IMR-90 (cell line): ENCODE results near the gene HVCN1. TPM values are rescaled to one million over a fixed set of nuclear protein-coding genes. Genes with fewer than 3 reads are reported as not detected.

Experiments used
- ATAC-seq: fragments of 200-7000 bp; cut with Tn5 transposase; 2 replicates; pipeline ENCODE4 v1.9.1; 2020; ENCODE audit warnings: low read depth, mild to moderate bottlenecking, moderate library complexity
- BruUV-seq: library from RNA; stranded (reverse); fragments of 400-500 nt; replicated peaks from 2 replicates; lab custom pipeline; 2021; lab: Mats Ljungman, UMichigan
- CTCF ChIA-PET: fragments of 300-600 bp; formaldehyde crosslinking; extraction: SDS; loops from one replicate; lab custom pipeline; 2021; ENCODE audit warnings: antibody characterized with exemption; lab: Yijun Ruan, JAX
- POLR2A ChIA-PET: fragments of 300-600 bp; sonication (Branson Sonifier 250); formaldehyde crosslinking; loops from one replicate; lab custom pipeline; 2022; ENCODE audit warnings: antibody characterized with exemption; ENCODE audit not compliant: unreplicated experiment; lab: Charles Lee
- DNase-seq: peaks from one replicate; pipeline ENCODE4 v3.0.0; 2013
- H2AFZ ChIP-seq: replicated peaks from 2 replicates; pipeline ENCODE3; 2013; ENCODE audit warnings: low read length, mild to moderate bottlenecking; ENCODE audit not compliant: poor library complexity
- H2AK5ac ChIP-seq: 2 replicates; pipeline ENCODE4 v1.6.1; 2013; ENCODE audit warnings: low read depth, low read length, inconsistent platforms
- H2AK9ac ChIP-seq: replicated peaks from 2 replicates; pipeline ENCODE3; 2013; ENCODE audit warnings: mild to moderate bottlenecking, low read depth, low read length, moderate library complexity; ENCODE audit not compliant: poor library complexity
- H2BK120ac ChIP-seq: 2 replicates; pipeline ENCODE4 v1.6.1; 2013; ENCODE audit warnings: low read depth, low read length, inconsistent platforms
- H2BK15ac ChIP-seq: 3 replicates; pipeline ENCODE4 v1.6.1; 2013; ENCODE audit warnings: low read depth, low read length, inconsistent platforms
- H2BK20ac ChIP-seq: 2 replicates; pipeline ENCODE4 v1.6.1; 2013; ENCODE audit warnings: low read depth, mild to moderate bottlenecking, inconsistent platforms, low read length, moderate library complexity
- H2BK5ac ChIP-seq: 2 replicates; pipeline ENCODE4 v1.6.1; 2013; ENCODE audit warnings: mild to moderate bottlenecking, low read depth, low read length, inconsistent platforms; ENCODE audit not compliant: poor library complexity, severe bottlenecking
- H3K14ac ChIP-seq: replicated peaks from 2 replicates; pipeline ENCODE4 v1.6.1; 2013; ENCODE audit warnings: low read depth, low read length, inconsistent platforms
- H3K18ac ChIP-seq: 2 replicates; pipeline ENCODE4 v1.6.1; 2013; ENCODE audit warnings: low read depth, low read length, control low read depth
- H3K23ac ChIP-seq: 2 replicates; pipeline ENCODE4 v1.6.1; 2013; ENCODE audit warnings: low read depth, low read length, inconsistent platforms
- H3K27ac ChIP-seq: 2 replicates; pipeline ENCODE4 v1.5.1; 2013; ENCODE audit warnings: mild to moderate bottlenecking, control low read depth, low read length; ENCODE audit not compliant: insufficient read depth
- H3K27me3 ChIP-seq: 2 replicates; pipeline ENCODE4 v1.6.1; 2013; ENCODE audit warnings: low read length; ENCODE audit not compliant: control insufficient read depth, insufficient read depth
- H3K36me3 ChIP-seq: 2 replicates; pipeline ENCODE4 v1.6.1; 2013; ENCODE audit warnings: low read length, mixed read lengths; ENCODE audit not compliant: control insufficient read depth, insufficient read depth
- H3K4ac ChIP-seq: 2 replicates; pipeline ENCODE4 v1.6.1; 2013; ENCODE audit warnings: low read depth, low read length, inconsistent platforms
- H3K4me1 ChIP-seq: 2 replicates; pipeline ENCODE4 v1.6.1; 2013; ENCODE audit warnings: low read length, mixed read lengths; ENCODE audit not compliant: control insufficient read depth, insufficient read depth
- H3K4me2 ChIP-seq: 2 replicates; pipeline ENCODE4 v1.6.1; 2013; ENCODE audit warnings: low read depth, mild to moderate bottlenecking, control low read depth, low read length, moderate library complexity
- H3K4me3 ChIP-seq: 2 replicates; pipeline ENCODE4 v1.5.1; 2013; ENCODE audit warnings: low read depth, mild to moderate bottlenecking, control low read depth, low read length, moderate library complexity; ENCODE audit not compliant: insufficient read depth
- H3K56ac ChIP-seq: 2 replicates; pipeline ENCODE4 v1.6.1; 2013; ENCODE audit warnings: low read length, inconsistent platforms; ENCODE audit not compliant: insufficient read depth; ENCODE audit errors: extremely low read depth
- H3K79me1 ChIP-seq, 2 experiments: 2 replicates each; pipeline ENCODE4 v1.6.1; 2013; ENCODE audit warnings: low read length in 2 of 2, inconsistent platforms in 1 of 2, low read depth in 1 of 2
- H3K9ac ChIP-seq: 2 replicates; pipeline ENCODE4 v1.6.1; 2013; ENCODE audit warnings: low read depth, low read length, control low read depth
- H3K9me1 ChIP-seq: 2 replicates; pipeline ENCODE4 v1.6.1; 2013; ENCODE audit warnings: low read length, inconsistent platforms; ENCODE audit not compliant: insufficient read depth
- H3K9me3 ChIP-seq: 2 replicates; pipeline ENCODE4 v1.6.1; 2013; ENCODE audit warnings: low read length; ENCODE audit not compliant: control insufficient read depth, insufficient read depth
- H4K20me1 ChIP-seq: 2 replicates; pipeline ENCODE4 v1.6.1; 2013; ENCODE audit warnings: low read length, inconsistent platforms; ENCODE audit not compliant: insufficient read depth
- H4K5ac ChIP-seq: 2 replicates; pipeline ENCODE4 v1.6.1; 2013; ENCODE audit warnings: mild to moderate bottlenecking, low read depth, low read length, control low read depth
- H4K8ac ChIP-seq, 2 experiments: 2 replicates each; pipeline ENCODE4 v1.6.1; 2013; ENCODE audit warnings: low read depth in 2 of 2, low read length in 2 of 2, control low read depth in 1 of 2, inconsistent platforms in 1 of 2
- H4K91ac ChIP-seq: 2 replicates; pipeline ENCODE4 v1.6.1; 2013; ENCODE audit warnings: low read depth, low read length, inconsistent platforms; ENCODE audit not compliant: insufficient read depth
- BHLHE40 ChIP-seq: fragments of 150-350 bp; IDR thresholded peaks from 2 replicates; pipeline ENCODE4 v1.6.1; 2016; ENCODE audit warnings: mild to moderate bottlenecking, low read depth, low read length
- CHD1 ChIP-seq: IDR thresholded peaks from 2 replicates; pipeline ENCODE4 v1.6.1; 2012; ENCODE audit warnings: low read depth, low read length, improper control_type of control experiment
- CTCF ChIP-seq: conservative IDR thresholded peaks from 2 replicates; pipeline ENCODE4 v1.5.1; 2012; ENCODE audit warnings: mild to moderate bottlenecking, low read depth, low read length, improper control_type of control experiment
- ELK1 ChIP-seq: fragments of 150-350 bp; IDR thresholded peaks from 2 replicates; pipeline ENCODE4 v1.6.1; 2016; ENCODE audit warnings: low read depth, mild to moderate bottlenecking, low read length, moderate library complexity, borderline replicate concordance
- FOS ChIP-seq: fragments of 150-350 bp; IDR thresholded peaks from 2 replicates; pipeline ENCODE4 v1.6.1; 2016; ENCODE audit warnings: low read depth, low read length
- MAFK ChIP-seq: IDR thresholded peaks from 2 replicates; pipeline ENCODE4 v1.6.1; 2012; ENCODE audit warnings: low read depth, low read length, improper control_type of control experiment
- MAZ ChIP-seq: IDR thresholded peaks from 2 replicates; pipeline ENCODE4 v1.6.1; 2012; ENCODE audit warnings: low read depth, mild to moderate bottlenecking, low read length, improper control_type of control experiment, moderate library complexity, borderline replicate concordance
- MXI1 ChIP-seq: IDR thresholded peaks from 2 replicates; pipeline ENCODE4 v1.6.1; 2012; ENCODE audit warnings: low read depth, mild to moderate bottlenecking, low read length, moderate library complexity, borderline replicate concordance
- NFE2L2 ChIP-seq: fragments of 150-350 bp; IDR thresholded peaks from 2 replicates; pipeline ENCODE4 v1.6.1; 2016; ENCODE audit warnings: low read depth, mild to moderate bottlenecking, low read length
- POLR2A ChIP-seq: IDR thresholded peaks from 2 replicates; pipeline ENCODE4 v1.6.1; 2012; ENCODE audit warnings: mild to moderate bottlenecking, low read depth, low read length
- RAD21 ChIP-seq: IDR thresholded peaks from 2 replicates; pipeline ENCODE4 v1.6.1; 2012; ENCODE audit warnings: low read length, improper control_type of control experiment
- RCOR1 ChIP-seq: IDR thresholded peaks from 2 replicates; pipeline ENCODE4 v1.6.1; 2012; ENCODE audit warnings: mild to moderate bottlenecking, low read length, improper control_type of control experiment; ENCODE audit not compliant: insufficient replicate concordance
- RFX5 ChIP-seq: IDR thresholded peaks from 2 replicates; pipeline ENCODE4 v1.8.0; 2012; ENCODE audit warnings: low read depth, mild to moderate bottlenecking, low read length, moderate library complexity
- USF2 ChIP-seq: fragments of 150-350 bp; IDR thresholded peaks from 2 replicates; pipeline ENCODE4 v1.6.1; 2017; ENCODE audit warnings: mild to moderate bottlenecking, antibody characterized with exemption, low read length, low read depth
- WGBS, 2 experiments: methylation state at CpG; one replicate each; pipeline versions ENCODE4 v1.1.5 to v1.1.7; 2013; ENCODE audit warnings: missing lambda C conversion rate in 2 of 2; ENCODE audit not compliant: insufficient read length in 1 of 2; ENCODE audit errors: extremely low coverage in 2 of 2; 5-methylcytosine and 5-hydroxymethylcytosine counted together
- dilution Hi-C: fragments of 300-500 bp; cut with HindIII; formaldehyde crosslinking; loops from one replicate; pipeline ENCODE4 v1.14.3; 2018; ENCODE audit warnings: low sequenced_read_pairs; ENCODE audit not compliant: unreplicated experiment
- in situ Hi-C: fragments of 300-500 bp; cut with MboI; formaldehyde crosslinking; loops from 3 replicates; pipeline ENCODE4 v1.14.3; 2019; ENCODE audit warnings: low sequenced_read_pairs, inconsistent platforms, mixed read lengths
- intact Hi-C: fragments of 100-400 bp; cut with micrococcal nuclease; formaldehyde crosslinking; loops from 2 replicates; pipeline ENCODE4 v1.10.0; 2022
- polyA plus RNA-seq, 3 experiments: library from polyadenylated mRNA; depleted of rRNA; stranded (reverse); fragments of >200 nt; gene quantifications; 2 replicates each; pipeline ENCODE4 v1.2.3, GENCODE V29; 2012; ENCODE audit warnings: low replicate concordance in 1 of 3
- total RNA-seq: library from RNA; depleted of rRNA; stranded (reverse); fragments of >200 nt; gene quantifications from 2 replicates; pipeline ENCODE4 v1.2.3, GENCODE V29; 2012

The HVCN1 gene
- total and polyA plus RNA-seq, 2 of the 4 experiments (the other 2 are of a cell fraction), result 1.9 to 2.0 TPM

DNA sequence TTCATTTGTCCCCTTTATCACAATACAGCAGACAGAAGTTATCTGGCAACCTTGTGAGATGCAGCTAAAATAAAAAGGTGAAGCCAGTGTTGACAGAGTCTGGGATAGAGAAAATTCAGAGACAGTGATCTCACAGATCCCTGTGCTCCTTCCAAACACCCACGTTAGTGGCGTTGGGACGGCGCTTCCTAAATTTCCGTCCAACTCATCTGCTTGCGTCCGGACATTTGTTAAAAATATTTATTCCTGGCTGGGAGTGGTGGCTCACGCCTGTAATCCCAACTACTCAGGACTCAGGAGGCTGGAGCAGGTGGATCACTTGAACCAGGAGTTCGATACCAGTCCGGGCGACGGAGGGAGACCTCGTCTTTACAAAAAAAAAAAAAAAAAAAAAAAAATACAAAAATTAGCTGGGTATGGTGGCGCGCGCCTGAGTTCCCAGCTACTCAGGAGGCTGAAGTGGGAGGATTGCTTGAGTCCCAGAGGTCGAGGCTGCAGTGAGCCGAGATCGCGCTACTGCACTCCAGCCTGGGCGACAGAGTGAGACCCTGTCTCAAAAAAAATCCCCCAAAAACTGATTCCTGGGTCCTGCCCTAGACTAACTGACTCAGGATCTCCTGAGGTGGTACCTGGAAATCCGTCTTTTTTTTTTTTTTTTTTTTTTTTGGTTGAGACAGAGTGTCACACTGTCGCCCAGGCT, 75.7 kb downstream of the HVCN1 start:
- Histone ChIP-seq H3K4ac (peak overlapping the region; percentile 75), H4K91ac (0 out of 2 replicates have a peak overlapping the region, but pooled peaks have one; percentile 39), H4K5ac (peak overlapping the region; percentile 37; the same call in 1 of the 2 replicates), H3K56ac (peak overlapping the region; percentile 39; the same call in 1 of the 2 replicates), H3K27me3 (no peaks in the 10 kb centered on the region), H2AFZ (peak overlapping the region; percentile 99), H3K9me3 (no peaks in the 10 kb centered on the region), H2AK9ac (no peak overlapping the region), H3K14ac (peak overlapping the region; percentile 88; the same call in 1 of the 2 replicates), H3K18ac (no peak overlapping the region), H3K9me1 (no peaks in the 10 kb centered on the region), H3K36me3 (peaks cover 2% of the 10 kb centered on the region; the same call in 1 of the 2 replicates), H4K20me1 (no peaks in the 10 kb centered on the region), H2BK15ac (no peak overlapping the region; the same call in 2 of the 3 replicates), H2BK120ac (no peak overlapping the region), H2BK20ac (no peak overlapping the region; the same call in 1 of the 2 replicates), H2AK5ac (no peak overlapping the region), H3K4me2 (peak overlapping the region; percentile 48), H3K27ac (peak overlapping the region; percentile 51), H4K8ac (peak overlapping the region; percentile 46 to 94; a peak in 2 of 4 replicates), H3K23ac (no peak overlapping the region), H3K9ac (peak overlapping the region; percentile 73), H3K4me3 (peak overlapping the region; percentile 64), H3K4me1 (no peaks in the 10 kb centered on the region), H2BK5ac (no peak overlapping the region), H3K79me1 (peaks cover 5 to 7% of the 10 kb centered on the region in 2 experiments)
- BruUV-seq, result no TSS peak
- TF ChIP-seq BHLHE40 (no peak), RAD21 (no peak), MXI1 (no peak), CHD1 (no peak), ELK1 (no peak), NFE2L2 (no peak), RCOR1 (no peak), USF2 (no peak), MAZ (no peak), CTCF (no peak), RFX5 (no peak), POLR2A (no peak), MAFK (no peak), FOS (no peak)
- in situ Hi-C loops (loop anchor here (10.0 kb wide), 1 partner anchor 272 kb away; no protein-coding TSS in a partner anchor), dilution Hi-C loops (no loop called here), intact Hi-C loops (loop anchor here (5.0 kb wide), 1 partner anchor 129 kb away; the partner anchor contains the start of gene PPP1CC)
- DNase-seq, result no peak
- WGBS, 2 experiments, result 27% methylated on average over 3 of the region's 23 CpGs; no CpG with 5 or more reads in 1 of the 2 experiments
- POLR2A ChIA-PET, result interaction anchor here (0.6 kb wide), 1 partner anchor 216 kb away, joined by 8 read pairs; no protein-coding TSS in a partner anchor
- ATAC-seq, result no peak
- CTCF ChIA-PET, result no interaction called here
